Osteoblast (primary cell): Measurements from ENCODE around the gene DIPK1C. TPM values are rescaled to one million over a fixed set of nuclear protein-coding genes. Genes with fewer than 3 reads are reported as not detected.

Experiments used
- DNase-seq: peaks from one replicate; pipeline ENCODE4 v3.0.0; 2011; ENCODE audit warnings: low spot score, mixed read lengths; ENCODE audit not compliant: insufficient read length; ENCODE audit errors: missing footprints
- H2AFZ ChIP-seq: 2 replicates; pipeline ENCODE4 v1.6.0; 2011; ENCODE audit warnings: mild to moderate bottlenecking, low read length
- H3K27ac ChIP-seq: 2 replicates; pipeline ENCODE4 v1.5.1; 2011; ENCODE audit warnings: mild to moderate bottlenecking, low read depth, low read length, moderate library complexity
- H3K27me3 ChIP-seq: 2 replicates; pipeline ENCODE4 v1.6.0; 2012; ENCODE audit warnings: mild to moderate bottlenecking, control low read depth, inconsistent platforms, low read length, moderate library complexity; ENCODE audit not compliant: insufficient read depth
- H3K36me3 ChIP-seq: 2 replicates; pipeline ENCODE4 v1.5.1; 2011; ENCODE audit warnings: mild to moderate bottlenecking, low read length, control low read depth, moderate library complexity; ENCODE audit not compliant: insufficient read depth
- H3K4me1 ChIP-seq: 2 replicates; pipeline ENCODE4 v1.5.1; 2011; ENCODE audit warnings: mild to moderate bottlenecking, low read length, control low read depth, moderate library complexity; ENCODE audit not compliant: insufficient read depth
- H3K4me2 ChIP-seq: 2 replicates; pipeline ENCODE4 v1.6.0; 2011; ENCODE audit warnings: mild to moderate bottlenecking, low read length; ENCODE audit not compliant: insufficient read depth
- H3K4me3 ChIP-seq: fragments of 200-600 bp; sonication (generic); 3 replicates; pipeline ENCODE4 v1.5.1; 2012; ENCODE audit warnings: mild to moderate bottlenecking, low read length, inconsistent platforms; ENCODE audit not compliant: insufficient read depth
- H3K79me2 ChIP-seq: 2 replicates; pipeline ENCODE4 v1.6.0; 2012; ENCODE audit warnings: mild to moderate bottlenecking, low read length, control low read depth, inconsistent platforms; ENCODE audit not compliant: insufficient read depth
- H3K9me3 ChIP-seq: 2 replicates; pipeline ENCODE4 v1.5.1; 2011; ENCODE audit warnings: low read depth, low read length, control low read depth
- H4K20me1 ChIP-seq: 2 replicates; pipeline ENCODE4 v1.6.0; 2012; ENCODE audit warnings: mild to moderate bottlenecking, low read length, control low read depth; ENCODE audit not compliant: insufficient read depth
- total RNA-seq: library from RNA; depleted of rRNA; stranded (reverse); fragments of >200 nt; gene quantifications from 2 replicates; pipeline ENCODE4 v1.2.3, GENCODE V29; 2012
- TF ChIP-seq, protein P1 (sequence below): IDR thresholded peaks from 2 replicates; pipeline ENCODE4 v1.5.1; 2011; ENCODE audit warnings: mild to moderate bottlenecking, low read depth, low read length, moderate library complexity; ENCODE audit errors: extremely low read depth

Gene DIPK1C
- total RNA-seq, 1 donor: not detected

DNA sequence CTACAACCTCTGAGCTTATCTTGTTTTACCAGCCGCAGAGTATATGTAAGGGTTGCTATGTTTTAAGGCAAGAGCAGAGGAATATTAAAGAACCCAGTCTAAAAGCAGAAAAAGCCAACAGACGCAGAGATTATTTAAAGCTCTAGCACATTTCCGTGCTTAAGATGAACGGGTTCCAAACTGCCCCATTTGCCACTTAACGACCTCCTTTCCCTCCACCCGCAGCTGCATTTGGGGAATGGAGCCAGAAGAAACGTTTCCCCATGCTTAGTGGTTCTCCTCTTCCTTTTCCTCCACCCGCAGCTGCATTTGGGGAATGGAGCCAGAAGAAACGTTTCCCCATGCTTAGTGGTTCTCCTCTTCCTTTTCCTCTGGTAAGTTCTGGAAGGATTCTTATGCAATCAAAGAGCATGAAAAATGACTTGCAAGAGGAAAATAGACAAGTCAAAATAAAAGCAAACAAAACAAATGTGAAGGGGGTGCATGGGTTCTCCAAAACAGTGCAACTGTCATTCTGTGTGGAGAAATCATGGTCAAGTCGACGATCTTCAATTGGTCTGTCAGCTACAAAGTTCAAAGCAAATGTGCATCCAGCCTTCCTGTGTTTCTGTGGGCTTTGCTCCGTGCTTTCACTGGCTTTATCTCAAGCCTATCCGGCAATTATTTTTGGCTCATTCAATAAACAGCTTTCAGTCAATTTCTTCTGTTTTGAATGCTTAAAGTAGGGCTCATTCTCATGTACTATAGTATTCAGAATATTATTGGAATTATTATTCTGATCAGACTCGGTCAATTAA lies 57.8 kb downstream of the DIPK1C start:
- Histone ChIP-seq H3K4me1 (no peaks in the 10 kb centered on the region), H4K20me1 (no peaks in the 10 kb centered on the region), H3K9me3 (no peaks in the 10 kb centered on the region), H3K4me3 (no peak overlapping the region), H3K27me3 (peaks cover 11% of the 10 kb centered on the region), H3K36me3 (no peaks in the 10 kb centered on the region), H3K79me2 (no peaks in the 10 kb centered on the region), H3K27ac (no peak overlapping the region), H2AFZ (no peak overlapping the region), H3K4me2 (no peak overlapping the region)
- no peak for DNase-seq
- TF ChIP-seq, protein P1, sequence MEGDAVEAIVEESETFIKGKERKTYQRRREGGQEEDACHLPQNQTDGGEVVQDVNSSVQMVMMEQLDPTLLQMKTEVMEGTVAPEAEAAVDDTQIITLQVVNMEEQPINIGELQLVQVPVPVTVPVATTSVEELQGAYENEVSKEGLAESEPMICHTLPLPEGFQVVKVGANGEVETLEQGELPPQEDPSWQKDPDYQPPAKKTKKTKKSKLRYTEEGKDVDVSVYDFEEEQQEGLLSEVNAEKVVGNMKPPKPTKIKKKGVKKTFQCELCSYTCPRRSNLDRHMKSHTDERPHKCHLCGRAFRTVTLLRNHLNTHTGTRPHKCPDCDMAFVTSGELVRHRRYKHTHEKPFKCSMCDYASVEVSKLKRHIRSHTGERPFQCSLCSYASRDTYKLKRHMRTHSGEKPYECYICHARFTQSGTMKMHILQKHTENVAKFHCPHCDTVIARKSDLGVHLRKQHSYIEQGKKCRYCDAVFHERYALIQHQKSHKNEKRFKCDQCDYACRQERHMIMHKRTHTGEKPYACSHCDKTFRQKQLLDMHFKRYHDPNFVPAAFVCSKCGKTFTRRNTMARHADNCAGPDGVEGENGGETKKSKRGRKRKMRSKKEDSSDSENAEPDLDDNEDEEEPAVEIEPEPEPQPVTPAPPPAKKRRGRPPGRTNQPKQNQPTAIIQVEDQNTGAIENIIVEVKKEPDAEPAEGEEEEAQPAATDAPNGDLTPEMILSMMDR: no peak

DNA sequence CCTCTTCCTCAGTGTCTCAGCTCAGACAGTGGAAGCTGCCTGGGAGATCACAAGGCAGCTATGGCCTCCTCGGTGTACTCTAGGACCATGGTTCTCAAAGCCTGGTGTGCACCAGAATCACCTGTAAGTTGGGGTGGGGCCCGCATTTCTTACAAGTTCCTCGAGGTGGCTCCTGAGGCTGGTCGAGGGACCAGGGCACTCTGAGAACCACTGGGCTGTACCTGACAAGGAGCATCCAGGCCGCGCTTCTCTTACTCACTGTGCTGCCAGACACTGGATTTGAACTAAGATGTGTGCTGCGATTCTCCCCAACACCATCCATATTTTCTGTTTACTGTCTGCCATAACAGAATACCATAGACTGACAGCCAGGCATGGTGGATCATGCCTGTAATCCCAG lies 59.5 kb downstream of the DIPK1C start:
- TF ChIP-seq, protein P1: no peak
- Histone ChIP-seq H3K27ac (no peak overlapping the region), H3K9me3 (no peaks in the 10 kb centered on the region), H3K4me3 (no peak overlapping the region), H3K4me2 (no peak overlapping the region), H4K20me1 (no peaks in the 10 kb centered on the region), H3K4me1 (no peaks in the 10 kb centered on the region), H3K79me2 (no peaks in the 10 kb centered on the region), H2AFZ (no peak overlapping the region), H3K27me3 (peaks cover 15% of the 10 kb centered on the region), H3K36me3 (no peaks in the 10 kb centered on the region)
- DNase-seq: no peak

DNA sequence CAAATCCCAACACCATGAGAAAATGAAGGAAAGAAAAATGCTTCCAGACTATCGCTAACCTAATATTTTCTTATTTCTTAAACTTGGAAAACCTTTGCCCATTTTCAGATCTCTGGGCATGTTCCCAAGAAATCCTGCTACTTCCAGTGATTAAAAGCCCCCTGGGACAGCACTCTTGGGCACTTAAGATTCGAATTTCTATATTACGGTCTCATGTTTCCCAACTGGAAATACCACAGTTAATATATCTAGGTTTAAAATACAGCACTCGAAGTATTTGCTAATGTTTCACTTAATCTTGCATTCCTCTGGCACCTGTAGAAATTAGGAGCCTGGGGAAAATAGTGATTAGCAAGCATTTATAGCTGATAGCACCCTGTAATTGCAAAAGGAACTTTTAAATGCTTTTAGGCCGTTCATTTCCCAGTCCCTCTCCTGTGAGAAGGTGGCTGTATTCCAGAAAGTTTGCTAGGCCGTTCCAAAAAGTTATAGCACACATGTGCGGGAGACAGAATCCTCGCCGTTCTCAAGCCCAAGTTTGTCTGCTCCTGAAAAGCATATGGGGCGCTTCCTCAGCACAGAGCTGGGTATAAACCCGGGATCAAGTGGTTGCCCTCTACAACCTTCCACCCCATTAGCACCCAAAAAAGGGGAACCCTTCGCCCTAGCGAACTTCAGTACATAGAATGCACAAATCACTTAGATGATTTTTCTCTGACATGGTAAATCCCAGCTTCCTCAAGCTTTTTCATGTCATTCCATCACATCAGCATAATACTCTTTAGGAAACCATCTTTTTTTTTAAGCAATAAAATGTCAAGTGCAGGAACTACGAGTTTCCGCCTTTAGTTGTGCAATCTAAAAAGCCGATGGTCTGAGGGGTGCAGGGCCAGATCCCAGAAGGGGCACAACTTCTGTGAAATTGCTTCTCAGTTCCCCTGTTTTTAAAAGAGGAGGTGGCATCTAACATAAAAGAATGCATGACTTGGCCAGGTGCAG lies 60.6 kb downstream of the DIPK1C start:
- Histone ChIP-seq H3K9me3 (no peaks in the 10 kb centered on the region), H3K79me2 (no peaks in the 10 kb centered on the region), H3K4me2 (no peak overlapping the region), H3K4me1 (no peaks in the 10 kb centered on the region), H3K36me3 (no peaks in the 10 kb centered on the region), H4K20me1 (no peaks in the 10 kb centered on the region), H3K27me3 (peaks cover 15% of the 10 kb centered on the region), H2AFZ (no peak overlapping the region), H3K4me3 (no peak overlapping the region), H3K27ac (no peak overlapping the region)
- TF ChIP-seq, protein P1: no peak
- no peak for DNase-seq
